ENCODE measurements around the gene TVP23A.

DNA sequence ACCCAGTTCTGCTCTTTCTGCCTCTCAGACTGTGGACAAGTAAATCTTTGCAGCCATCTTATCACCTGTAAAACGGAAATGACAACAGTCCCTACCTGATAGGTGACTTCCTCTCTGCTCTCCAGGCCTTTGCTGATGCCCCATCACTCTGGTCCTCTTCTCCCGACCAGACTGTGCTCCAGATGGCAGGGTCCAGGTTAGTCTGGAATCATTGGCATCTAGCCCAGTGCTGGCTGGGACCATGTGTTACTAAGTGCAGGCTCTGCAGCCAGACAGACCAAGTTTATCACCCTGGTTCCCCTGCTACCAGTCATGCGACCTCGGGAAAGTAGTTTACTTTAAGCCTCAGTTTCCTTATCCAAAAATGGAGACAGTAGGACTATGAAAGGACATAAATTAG, 76.8 kb downstream of the TVP23A start:
- TF ChIP-seq EP300 (IDR thresholded peaks at IDR 0.05) (no peak), POLR2A (IDR thresholded peaks at IDR 0.05) (no peak), POLR2AphosphoS5 (IDR thresholded peaks at IDR 0.05) (no peak)
- TF ChIP-seq, protein P1, sequence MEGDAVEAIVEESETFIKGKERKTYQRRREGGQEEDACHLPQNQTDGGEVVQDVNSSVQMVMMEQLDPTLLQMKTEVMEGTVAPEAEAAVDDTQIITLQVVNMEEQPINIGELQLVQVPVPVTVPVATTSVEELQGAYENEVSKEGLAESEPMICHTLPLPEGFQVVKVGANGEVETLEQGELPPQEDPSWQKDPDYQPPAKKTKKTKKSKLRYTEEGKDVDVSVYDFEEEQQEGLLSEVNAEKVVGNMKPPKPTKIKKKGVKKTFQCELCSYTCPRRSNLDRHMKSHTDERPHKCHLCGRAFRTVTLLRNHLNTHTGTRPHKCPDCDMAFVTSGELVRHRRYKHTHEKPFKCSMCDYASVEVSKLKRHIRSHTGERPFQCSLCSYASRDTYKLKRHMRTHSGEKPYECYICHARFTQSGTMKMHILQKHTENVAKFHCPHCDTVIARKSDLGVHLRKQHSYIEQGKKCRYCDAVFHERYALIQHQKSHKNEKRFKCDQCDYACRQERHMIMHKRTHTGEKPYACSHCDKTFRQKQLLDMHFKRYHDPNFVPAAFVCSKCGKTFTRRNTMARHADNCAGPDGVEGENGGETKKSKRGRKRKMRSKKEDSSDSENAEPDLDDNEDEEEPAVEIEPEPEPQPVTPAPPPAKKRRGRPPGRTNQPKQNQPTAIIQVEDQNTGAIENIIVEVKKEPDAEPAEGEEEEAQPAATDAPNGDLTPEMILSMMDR (IDR thresholded peaks at IDR 0.05): no peak

Measured in stomach (tissue), 4 donors.